Tibial nerve (tissue), 4 donors: ENCODE measurements around the gene PDILT. TPM values are rescaled to one million over a fixed set of nuclear protein-coding genes. Genes with fewer than 3 reads are reported as not detected.
"Not testable (repeated sequence)": the region's sequence is repeated elsewhere in the genome, so short reads cannot be mapped to it uniquely, and the experiment has no call there.

Source experiments
- DNase-seq, 2 donors: peaks; one replicate each; pipeline ENCODE4 v3.0.0-alpha.2; 2019; ENCODE audit warnings: low spot score in 2 of 2
- H3K27ac ChIP-seq, 4 donors: fragments of 200-600 bp; sonication (generic) in 3 of 4; one replicate each; pipeline ENCODE4 v1.5.1; 2017 to 2019; ENCODE audit warnings: mild to moderate bottlenecking in 1 of 4
- H3K27me3 ChIP-seq, 2 donors: fragments of 200-600 bp; sonication (generic) in 1 of 2; one replicate each; pipeline versions ENCODE4 v1.5.1 to v1.6.0; 2017 to 2019
- H3K36me3 ChIP-seq, 3 donors: fragments of 200-600 bp; sonication (generic); one replicate each; pipeline ENCODE4 v1.5.1; 2018 to 2019
- H3K4me1 ChIP-seq, 4 donors: fragments of 200-600 bp; sonication (generic) in 3 of 4; one replicate each; pipeline ENCODE4 v1.5.1; 2017 to 2019
- H3K4me3 ChIP-seq, 4 donors: fragments of 200-600 bp; sonication (generic) in 3 of 4; one replicate each; pipeline ENCODE4 v1.5.1; 2017 to 2019; ENCODE audit warnings: mild to moderate bottlenecking in 1 of 4, moderate library complexity in 1 of 4
- H3K9me3 ChIP-seq, 4 donors: fragments of 200-600 bp; sonication (generic) in 3 of 4; one replicate each; pipeline ENCODE4 v1.5.1; 2017 to 2019
- EP300 ChIP-seq, 2 donors: sonication (generic); formaldehyde crosslinking; IDR thresholded peaks; one replicate each; pipeline ENCODE4 v1.6.1; 2017; ENCODE audit warnings: antibody characterized with exemption in 2 of 2, mild to moderate bottlenecking in 1 of 2
- POLR2A ChIP-seq, 2 donors: fragments of 450-650 bp; IDR thresholded peaks; one replicate each; pipeline ENCODE4 v1.6.1; 2017; ENCODE audit warnings: antibody characterized with exemption in 2 of 2, mild to moderate bottlenecking in 2 of 2, moderate library complexity in 2 of 2
- WGBS, 2 donors: methylation state at CpG; one replicate each; pipeline ENCODE4 v1.1.5; 2018; 5-methylcytosine and 5-hydroxymethylcytosine counted together
- total RNA-seq, 4 donors: library from RNA; depleted of rRNA; stranded (reverse); fragments of >200 nt; gene quantifications; one replicate each; pipeline ENCODE4 v1.1.0, GENCODE V29; 2016
- TF ChIP-seq, protein P1 (sequence below), 5 experiments: fragments of 200-600 bp in 3 of 5; fragments of 450-650 bp in 2 of 5; sonication (generic) in 3 of 5; IDR thresholded peaks; one replicate each; pipeline ENCODE4 v1.5.1; 2016 to 2019; ENCODE audit warnings: antibody characterized with exemption in 5 of 5, mild to moderate bottlenecking in 3 of 5, moderate library complexity in 2 of 5

The PDILT gene
- total RNA-seq, 4 donors from 2014 or later: not detected

DNA sequence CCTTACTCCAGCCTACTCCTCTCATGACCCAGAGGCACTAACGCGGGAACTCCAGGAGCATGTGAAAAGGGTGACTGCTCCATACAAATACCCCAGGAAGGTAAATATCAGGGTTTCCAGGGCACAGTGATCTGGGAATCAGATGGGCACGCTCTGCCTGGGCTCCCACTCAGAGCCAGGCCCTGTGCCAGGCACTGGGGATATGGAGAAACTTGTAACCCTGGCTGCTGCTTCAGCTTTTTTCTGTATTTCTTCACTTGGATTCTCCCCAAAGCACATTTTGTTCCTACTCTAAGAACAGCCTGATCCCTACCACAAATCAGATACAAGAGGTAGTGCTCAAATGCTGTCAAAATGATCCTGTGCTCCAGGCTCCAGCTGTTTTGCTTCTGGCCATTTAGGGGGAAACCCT is 35.3 kb upstream of the PDILT start:
- not testable (repeated sequence) for H3K4me1 ChIP-seq, H3K27me3 ChIP-seq, H3K9me3 ChIP-seq, H3K4me3 ChIP-seq, DNase-seq, H3K27ac ChIP-seq, H3K36me3 ChIP-seq
- peak in 1 of 2 donors; percentile 20 for TF ChIP-seq EP300 (IDR thresholded peaks at IDR 0.05)
- WGBS, 2 donors: 58 to 60% methylated on average over 3 of the region's 3 CpGs

DNA sequence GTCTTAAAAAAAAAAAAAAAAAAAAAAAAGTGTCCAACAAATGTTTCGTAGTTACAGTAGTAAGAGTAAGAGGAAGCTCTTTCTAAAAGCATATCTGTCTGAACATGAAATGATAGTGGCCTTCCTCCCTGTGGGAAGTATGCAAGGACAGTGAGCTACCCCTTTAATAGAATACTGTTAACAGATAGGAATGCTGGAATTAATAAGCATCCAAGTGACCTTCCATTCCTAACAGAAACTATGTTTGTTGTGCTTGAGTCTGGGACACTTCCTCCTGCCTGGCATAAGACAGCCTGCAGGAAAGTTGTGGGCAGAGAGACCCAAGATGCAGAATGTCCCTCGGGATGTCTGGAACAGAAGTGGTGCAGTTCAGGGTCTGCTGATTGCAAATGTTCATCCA is 34.4 kb upstream of the PDILT start:
- H3K27ac ChIP-seq, DNase-seq, H3K36me3 ChIP-seq, H3K9me3 ChIP-seq, H3K4me1 ChIP-seq, H3K4me3 ChIP-seq, H3K27me3 ChIP-seq: not testable (repeated sequence)
- WGBS, 2 donors: 56 to 64% methylated on average over 1 of the region's 2 CpGs

DNA sequence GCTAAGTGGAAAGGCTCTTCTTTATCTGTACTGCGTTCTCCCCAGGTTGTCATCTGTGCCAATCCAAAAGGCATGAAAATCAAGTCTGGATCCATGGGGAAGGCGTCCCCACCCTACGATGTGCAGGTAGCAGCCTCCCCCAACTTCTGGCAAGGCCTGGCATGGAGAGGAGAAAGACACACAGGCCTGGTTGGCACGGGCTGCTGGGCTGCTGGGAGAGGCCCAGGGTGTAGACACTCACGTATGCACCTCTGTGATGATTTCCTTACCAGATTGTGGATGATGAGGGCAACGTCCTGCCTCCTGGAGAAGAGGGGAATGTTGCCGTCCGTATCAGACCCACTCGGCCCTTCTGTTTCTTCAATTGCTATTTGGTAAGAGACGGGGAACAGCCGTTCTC is 26.4 kb upstream of the PDILT start:
- Histone ChIP-seq H3K36me3 (no peaks in the 10 kb centered on the region), H3K27me3 (no peaks in the 10 kb centered on the region), H3K4me3 (no peak overlapping the region), H3K27ac (no peak overlapping the region), H3K4me1 (no peaks in the 10 kb centered on the region), H3K9me3 (no peaks in the 10 kb centered on the region)
- no peak for DNase-seq
- 61 to 75% methylated on average over 9 to 11 of the region's 11 CpGs for WGBS, 2 donors
- TF ChIP-seq EP300 (IDR thresholded peaks at IDR 0.05) (no peak), POLR2A (IDR thresholded peaks at IDR 0.05) (no peak)
- TF ChIP-seq, protein P1, sequence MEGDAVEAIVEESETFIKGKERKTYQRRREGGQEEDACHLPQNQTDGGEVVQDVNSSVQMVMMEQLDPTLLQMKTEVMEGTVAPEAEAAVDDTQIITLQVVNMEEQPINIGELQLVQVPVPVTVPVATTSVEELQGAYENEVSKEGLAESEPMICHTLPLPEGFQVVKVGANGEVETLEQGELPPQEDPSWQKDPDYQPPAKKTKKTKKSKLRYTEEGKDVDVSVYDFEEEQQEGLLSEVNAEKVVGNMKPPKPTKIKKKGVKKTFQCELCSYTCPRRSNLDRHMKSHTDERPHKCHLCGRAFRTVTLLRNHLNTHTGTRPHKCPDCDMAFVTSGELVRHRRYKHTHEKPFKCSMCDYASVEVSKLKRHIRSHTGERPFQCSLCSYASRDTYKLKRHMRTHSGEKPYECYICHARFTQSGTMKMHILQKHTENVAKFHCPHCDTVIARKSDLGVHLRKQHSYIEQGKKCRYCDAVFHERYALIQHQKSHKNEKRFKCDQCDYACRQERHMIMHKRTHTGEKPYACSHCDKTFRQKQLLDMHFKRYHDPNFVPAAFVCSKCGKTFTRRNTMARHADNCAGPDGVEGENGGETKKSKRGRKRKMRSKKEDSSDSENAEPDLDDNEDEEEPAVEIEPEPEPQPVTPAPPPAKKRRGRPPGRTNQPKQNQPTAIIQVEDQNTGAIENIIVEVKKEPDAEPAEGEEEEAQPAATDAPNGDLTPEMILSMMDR (IDR thresholded peaks at IDR 0.05): no peak

DNA sequence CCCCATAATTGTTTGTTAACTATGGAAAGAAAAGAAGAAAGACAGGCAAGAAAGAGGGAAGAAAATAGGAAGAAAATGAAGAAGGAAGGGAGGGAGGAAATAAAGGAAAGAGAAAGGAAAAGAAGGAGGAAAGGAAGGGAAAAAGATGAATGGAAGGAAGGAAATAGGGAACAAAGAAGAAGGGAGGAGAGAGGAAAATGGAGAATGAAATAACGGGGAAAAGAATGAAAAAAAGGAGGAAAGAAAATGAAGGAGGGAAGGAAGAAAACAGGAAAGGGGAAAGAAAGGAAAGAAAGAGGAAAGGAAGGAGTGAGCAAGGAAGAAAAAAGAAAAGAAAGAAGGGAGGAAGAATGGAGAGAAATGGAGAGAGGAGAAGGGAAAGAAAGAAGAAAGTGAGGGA is 25.9 kb upstream of the PDILT start:
- not testable (repeated sequence) for DNase-seq, H3K9me3 ChIP-seq, H3K4me3 ChIP-seq, H3K36me3 ChIP-seq, H3K27me3 ChIP-seq, H3K27ac ChIP-seq, H3K4me1 ChIP-seq
- WGBS, 2 donors: 86 to 89% methylated on average over 1 of the region's 1 CpG

DNA sequence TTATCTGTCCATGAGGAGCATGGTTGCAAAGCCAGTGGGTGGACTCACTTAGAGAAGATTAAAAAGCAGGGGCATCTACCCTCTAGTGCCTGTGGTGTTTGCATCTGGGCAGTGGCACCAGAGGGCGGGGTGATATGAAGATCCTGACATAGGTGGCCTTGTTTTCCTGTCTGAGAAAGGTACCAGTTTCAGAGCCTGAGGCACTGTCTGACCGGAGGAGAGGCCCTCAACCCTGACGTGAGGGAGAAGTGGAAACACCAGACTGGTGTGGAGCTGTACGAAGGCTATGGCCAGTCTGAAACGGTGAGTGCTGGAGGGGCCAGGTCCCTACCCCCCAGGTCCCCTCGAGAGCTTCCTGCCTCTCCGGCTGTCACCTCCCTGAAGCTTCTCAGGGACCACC is 25.0 kb upstream of the PDILT start:
- H3K9me3 ChIP-seq, H3K4me1 ChIP-seq, H3K27me3 ChIP-seq, H3K36me3 ChIP-seq, H3K27ac ChIP-seq, DNase-seq, H3K4me3 ChIP-seq: not testable (repeated sequence)
- WGBS, 2 donors: 80 to 86% methylated on average over 7 of the region's 7 CpGs

DNA sequence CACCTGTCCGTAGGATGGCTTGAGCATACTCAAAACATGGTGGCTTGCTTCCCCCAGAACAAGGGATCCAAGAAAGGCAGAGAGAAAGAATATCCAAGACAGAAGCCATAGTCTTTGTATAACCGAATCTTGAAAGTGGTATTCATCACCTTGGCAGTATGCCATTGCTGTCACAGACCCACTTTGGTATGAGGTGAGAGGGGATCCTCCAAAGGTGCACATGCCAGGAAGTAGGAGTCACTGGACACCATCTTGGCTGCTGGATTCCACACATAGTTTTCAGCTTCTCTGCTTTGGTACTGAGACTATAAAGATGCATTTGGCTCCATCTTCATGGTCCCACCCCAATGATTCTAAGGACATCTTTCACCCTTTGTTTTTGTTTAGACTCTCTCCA is 22.9 kb upstream of the PDILT start:
- 45 to 81% methylated on average over 2 of the region's 2 CpGs for WGBS, 2 donors
- H3K4me3 ChIP-seq, H3K27me3 ChIP-seq, DNase-seq, H3K36me3 ChIP-seq, H3K27ac ChIP-seq, H3K9me3 ChIP-seq, H3K4me1 ChIP-seq: not testable (repeated sequence)

DNA sequence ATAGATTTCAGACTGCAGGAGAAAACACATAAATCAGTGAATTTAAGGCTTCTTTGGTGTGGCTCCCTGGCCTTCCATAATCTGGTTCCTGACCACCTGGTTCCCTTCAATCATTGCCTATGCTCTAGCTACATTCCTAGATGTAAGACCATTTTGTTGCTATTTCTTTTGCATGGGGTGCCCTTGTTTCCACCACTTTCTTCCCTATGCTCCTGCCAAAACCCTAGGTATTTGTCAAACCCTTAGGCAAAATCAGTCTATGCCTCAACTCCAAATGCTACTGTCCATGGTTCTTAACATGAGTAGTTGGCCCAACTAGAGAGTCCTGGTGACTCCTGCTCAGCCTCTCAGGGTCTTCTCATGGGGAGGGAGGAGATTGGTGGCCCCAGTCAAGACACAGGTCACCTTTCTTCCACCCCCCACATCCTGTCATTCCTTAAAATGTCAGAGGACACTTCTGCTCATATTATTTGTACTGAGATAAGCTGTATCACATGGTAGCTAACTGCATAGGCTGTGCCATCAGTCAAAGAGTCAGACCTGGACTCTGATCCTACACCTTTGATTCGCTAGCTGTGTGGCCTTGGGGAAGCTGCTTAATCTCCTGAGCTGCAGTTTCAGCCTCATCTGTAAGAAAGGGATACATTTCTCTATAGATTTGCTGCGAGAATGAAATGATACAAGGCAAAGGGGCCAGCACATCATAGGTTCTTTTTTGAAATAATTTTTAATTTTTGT is 19.8 kb upstream of the PDILT start:
- WGBS, 2 donors: 68 to 73% methylated on average over 2 of the region's 2 CpGs
- Histone ChIP-seq H3K27me3 (no peaks in the 10 kb centered on the region), H3K4me1 (no peaks in the 10 kb centered on the region), H3K36me3 (no peaks in the 10 kb centered on the region), H3K4me3 (no peak overlapping the region), H3K27ac (no peak overlapping the region), H3K9me3 (no peaks in the 10 kb centered on the region)
- no peak for DNase-seq
- TF ChIP-seq, protein P1 (IDR thresholded peaks at IDR 0.05): no peak
- TF ChIP-seq EP300 (IDR thresholded peaks at IDR 0.05): no peak
- TF ChIP-seq POLR2A (IDR thresholded peaks at IDR 0.05): no peak

DNA sequence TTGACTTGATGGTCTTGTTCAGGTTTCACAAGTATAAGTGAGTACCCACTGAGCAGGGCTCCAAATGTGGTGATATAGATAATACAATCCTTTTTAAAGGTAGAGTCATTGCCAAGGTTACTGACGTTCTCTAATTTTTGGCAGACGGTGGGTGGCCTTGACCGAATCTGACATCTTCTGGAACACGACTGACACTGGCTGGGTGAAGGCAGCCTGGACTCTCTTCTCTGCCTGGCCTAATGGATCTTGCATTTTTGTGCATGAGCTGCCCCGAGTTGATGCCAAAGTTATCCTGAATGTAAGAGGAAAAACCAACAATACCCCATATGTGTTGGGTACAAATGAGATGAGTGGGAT is 19.2 kb upstream of the PDILT start:
- not testable (repeated sequence) for H3K27ac ChIP-seq, H3K4me1 ChIP-seq, H3K4me3 ChIP-seq, H3K27me3 ChIP-seq, DNase-seq, H3K9me3 ChIP-seq, H3K36me3 ChIP-seq
- 85 to 94% methylated on average over 5 of the region's 5 CpGs for WGBS, 2 donors

DNA sequence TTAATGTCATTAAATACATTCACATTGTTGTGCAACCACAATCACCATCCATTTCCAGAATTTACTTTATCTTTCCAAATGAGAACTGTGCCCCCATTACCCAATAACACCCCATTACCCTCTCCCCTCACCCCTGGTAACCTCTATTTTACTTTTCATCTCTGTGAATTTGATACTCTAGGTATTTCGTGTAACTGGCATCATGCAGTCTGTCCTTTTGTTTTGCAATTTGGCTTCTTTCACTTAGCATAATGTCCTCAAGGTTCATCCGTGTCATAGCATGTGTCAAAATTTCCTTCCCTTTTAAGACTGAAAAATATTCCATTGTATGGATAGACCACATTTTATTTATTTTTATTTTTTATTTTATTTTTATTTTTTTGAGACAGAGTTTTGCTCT is 17.2 kb upstream of the PDILT start:
- 79 to 80% methylated on average over 2 of the region's 2 CpGs for WGBS, 2 donors
- not testable (repeated sequence) for H3K4me3 ChIP-seq, H3K27ac ChIP-seq, H3K27me3 ChIP-seq, H3K4me1 ChIP-seq, DNase-seq, H3K36me3 ChIP-seq, H3K9me3 ChIP-seq

DNA sequence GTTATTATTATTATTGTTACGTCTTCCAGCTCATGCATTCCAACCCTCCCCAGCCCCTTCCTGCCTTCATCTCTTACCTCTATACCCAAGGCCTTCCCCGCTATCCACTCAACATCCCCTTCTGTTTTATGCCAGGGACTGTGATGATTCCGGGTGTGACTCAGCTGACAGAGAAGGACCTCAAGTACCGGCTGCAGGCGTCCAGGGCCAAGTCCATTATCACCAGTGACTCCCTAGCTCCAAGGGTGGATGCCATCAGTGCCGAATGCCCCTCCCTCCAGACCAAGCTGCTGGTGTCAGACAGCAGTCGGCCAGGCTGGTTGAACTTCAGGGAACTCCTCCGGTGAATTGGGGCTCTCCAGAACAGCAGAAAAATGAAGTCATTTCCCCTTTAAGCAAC is 14.6 kb upstream of the PDILT start:
- not testable (repeated sequence) for H3K9me3 ChIP-seq, H3K27me3 ChIP-seq, H3K27ac ChIP-seq, H3K4me3 ChIP-seq, H3K4me1 ChIP-seq, DNase-seq, H3K36me3 ChIP-seq
- WGBS, 2 donors: 86 to 89% methylated on average over 8 of the region's 8 CpGs
